Measurements from ENCODE around the gene ISL2.
A peak's percentile ranks its signal among the peaks of the same experiment; 100 is the strongest.

Gene ISL2

DNA sequence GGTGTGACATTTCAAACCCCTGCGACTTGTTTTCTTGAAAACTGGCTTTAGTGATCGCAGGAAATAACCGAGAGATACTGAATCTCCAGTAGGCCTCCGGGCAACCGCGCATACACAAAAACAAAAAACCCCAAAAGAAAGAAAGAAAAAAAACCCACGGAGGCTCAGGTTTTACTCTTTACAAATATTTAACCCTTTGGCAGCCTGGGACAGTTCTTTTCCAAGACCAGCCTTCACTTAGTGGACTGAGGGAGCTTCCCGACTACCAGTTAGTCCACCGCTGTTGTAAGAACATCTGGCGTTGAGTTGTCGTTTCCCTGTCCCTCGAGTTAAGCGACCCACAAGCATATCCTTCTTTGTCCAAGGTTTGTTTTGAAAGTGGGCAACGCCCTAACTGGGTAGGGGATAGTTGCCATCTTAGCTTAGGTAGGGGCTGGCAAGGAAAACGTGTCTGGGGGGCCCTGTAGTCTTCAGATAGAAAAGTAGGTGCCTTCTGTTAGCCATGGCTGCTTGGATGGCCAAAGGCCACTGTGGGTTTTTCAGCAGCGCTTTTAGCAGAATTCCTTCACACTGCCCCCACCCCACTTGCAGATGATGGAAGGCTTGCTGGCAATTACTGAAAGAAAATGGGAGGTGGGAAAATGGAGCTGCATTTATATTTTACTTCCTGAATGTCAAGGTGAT, 6.9 kb downstream of the ISL2 start:
- DNase-seq: no peak

DNA sequence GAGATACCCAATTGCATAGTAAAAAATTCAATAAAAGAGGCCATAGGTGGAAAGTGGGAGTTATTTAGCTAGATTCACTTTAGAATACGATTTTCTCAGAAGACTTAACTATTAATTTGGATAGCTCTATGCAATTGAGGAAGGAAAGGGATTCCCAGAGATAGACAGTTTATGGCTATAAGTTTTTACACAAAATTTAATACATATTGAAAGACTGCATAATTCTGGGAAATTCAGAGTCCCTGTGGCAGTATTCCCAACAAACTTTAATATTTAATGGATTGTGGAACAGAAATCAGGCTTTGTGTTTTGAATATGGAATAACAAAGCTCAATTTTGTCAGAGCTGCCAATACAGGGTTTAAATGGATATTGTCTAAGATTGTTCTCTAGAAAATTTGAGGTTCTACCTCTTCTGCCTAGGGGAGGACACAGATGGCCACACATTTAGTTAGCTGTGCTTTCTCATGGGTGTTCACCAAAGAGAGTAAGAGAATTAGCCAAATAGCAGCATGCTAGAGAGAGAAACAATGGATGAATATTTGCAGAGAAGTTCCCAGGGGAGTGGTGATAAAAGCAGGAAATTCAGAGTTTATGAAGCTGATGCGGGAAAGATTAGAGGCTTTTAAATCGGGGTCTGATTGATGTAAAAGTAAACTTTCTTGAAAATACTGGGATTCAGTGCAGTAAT, 8.5 kb downstream of the ISL2 start:
- DNase-seq: no peak

DNA sequence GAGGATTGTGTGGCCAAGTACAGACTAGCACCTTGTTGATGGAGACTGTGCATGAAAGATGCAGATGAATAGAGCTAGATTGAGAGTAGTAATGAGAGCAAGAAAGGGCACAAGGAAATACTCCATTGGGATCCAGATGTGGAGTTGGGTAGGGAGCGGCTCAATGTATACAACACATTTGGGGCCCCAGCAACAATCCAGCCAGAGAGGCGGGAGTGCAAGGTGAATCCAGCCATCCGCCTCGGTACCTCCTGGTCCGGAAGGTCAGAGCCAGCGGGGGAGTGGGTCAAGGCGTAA, 9.0 kb downstream of the ISL2 start:
- DNase-seq: no peak

GRCh38 chr15:76345880-76346668, 9.5 kb downstream of the ISL2 start:
- DNase-seq: no peak

DNA sequence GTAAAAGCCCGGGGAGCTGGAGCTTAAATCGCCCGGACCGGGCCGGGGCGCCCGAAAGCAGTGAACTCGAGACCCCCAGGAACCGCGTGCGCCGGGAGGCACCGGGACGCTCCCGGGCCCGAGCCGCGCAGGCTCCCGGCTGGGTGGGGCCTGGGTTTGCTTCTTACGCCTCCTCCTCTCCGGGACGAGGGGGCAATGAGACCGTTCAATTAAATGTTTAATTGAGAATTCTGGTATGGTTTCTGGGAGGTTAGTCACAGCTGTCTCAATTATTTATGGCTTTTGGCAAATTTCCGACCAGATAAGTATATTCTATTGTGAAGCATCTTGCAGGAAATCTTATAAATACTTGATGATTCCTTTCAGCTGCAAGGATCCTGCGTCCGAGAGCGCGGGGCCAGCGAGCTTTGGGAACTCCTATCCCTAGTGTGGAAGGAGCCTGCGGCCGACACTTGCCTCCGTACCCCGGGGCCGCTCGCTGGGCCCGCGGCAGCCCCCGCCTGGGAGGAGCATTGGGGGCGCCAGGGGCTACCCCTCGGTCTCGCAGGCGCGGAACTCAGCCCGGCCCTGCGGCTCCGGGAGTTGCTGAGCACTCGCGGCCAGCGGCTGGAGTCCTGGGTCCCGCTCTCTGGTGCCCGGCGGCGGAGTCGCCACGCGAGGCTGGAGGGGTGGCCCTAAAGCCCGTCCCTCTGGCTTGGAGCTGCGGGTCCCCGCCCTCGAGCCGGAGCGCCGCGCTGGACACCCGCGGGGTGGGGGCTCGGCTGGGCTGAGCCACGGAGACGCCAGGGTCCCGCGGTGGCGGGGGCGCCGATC, 10.3 kb downstream of the ISL2 start:
- no peak for DNase-seq

DNA sequence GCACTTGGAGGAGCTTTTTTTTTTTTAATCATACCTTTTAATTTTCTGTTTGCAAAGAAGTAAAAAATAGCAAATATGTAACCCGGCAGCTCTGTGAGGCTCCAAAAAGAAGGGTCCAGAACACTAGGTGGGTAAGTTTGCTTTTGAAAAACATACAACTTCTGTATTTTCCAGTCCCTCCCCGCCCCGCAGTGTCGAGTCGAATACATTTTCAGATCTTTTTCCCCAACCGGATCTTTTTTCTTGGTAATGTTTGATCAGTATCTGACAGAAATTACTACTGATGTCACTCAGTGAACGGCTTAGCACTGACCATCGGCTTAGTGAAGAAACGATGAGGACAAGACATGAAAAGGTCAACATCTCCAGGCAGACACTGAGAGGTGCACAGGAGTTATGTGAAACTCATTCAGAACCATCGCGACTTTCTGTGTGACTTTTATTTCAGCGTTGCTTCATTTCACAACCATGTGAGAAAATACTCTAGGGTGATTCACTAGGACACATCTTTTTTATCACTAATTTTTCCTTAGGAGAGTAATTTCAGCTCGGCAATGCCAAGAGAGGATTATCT, 11.0 kb downstream of the ISL2 start:
- no peak for DNase-seq

DNA sequence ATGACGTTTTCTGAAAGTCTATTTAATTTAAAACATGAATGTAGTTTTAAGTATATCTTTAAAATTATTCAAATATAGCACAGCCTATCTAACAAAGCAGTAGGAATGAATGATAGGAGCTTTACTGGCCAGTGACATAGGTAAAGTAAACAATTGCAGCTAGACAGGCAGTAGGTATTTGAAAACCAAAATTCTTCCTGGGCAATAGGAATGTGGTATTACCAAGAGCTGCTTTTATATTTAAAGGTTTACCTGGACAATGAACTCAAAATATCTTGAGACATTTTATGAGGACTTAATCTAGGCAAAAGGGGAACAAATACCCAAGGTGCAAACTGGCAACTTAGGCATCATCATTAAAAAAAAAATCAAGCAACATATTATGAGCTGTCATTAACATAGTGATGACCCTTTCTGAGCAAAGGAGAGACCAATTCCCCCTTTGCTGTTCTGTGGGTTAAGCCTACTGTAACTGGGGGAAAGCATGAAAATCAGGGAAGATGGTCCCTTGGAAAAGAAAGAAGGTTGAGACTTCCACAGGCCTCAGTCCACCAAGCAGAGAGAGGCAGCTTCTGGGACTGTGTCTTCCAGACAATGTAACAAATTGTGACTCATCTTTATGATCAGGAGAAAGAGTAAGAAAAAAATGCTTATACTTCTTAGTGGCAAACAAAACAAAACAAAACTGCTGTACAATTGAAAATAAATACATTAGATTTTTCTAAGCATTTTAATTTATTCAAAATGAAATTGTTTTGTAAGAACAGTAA, 12.9 kb downstream of the ISL2 start:
- peak; percentile 17 to 26 for DNase-seq

DNA sequence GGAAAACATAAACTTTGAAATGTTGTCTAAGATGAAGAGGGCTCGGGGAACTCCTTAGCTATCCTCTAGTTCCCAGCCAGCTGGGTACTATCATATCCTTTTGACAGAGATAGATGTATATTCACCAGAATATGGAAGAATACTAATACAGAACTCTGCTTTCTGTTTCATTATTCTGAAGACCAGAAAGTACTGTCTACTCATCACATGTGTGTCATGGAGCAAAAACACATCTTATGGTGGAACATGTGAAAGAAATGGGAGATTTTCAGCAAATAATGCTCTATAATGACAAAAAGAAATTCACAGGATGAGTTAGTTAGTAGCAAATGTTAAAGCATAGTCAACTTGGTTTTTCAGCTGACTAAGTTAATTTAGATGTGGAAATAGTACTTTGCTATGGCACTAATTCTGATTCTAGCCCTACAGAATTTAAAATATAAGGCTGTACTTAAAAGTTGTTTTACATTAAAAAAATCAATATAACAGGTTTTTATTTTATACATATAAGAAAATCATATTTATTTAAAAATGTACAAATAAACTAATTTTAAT, 16.5 kb downstream of the ISL2 start:
- DNase-seq: no peak

- no peak for DNase-seq
Observed at GRCh38 chr15:76353903-76354302, 17.3 kb downstream of the ISL2 start.

- no peak for DNase-seq
Observed at GRCh38 chr15:76354823-76355440, 18.4 kb downstream of the ISL2 start.

DNA sequence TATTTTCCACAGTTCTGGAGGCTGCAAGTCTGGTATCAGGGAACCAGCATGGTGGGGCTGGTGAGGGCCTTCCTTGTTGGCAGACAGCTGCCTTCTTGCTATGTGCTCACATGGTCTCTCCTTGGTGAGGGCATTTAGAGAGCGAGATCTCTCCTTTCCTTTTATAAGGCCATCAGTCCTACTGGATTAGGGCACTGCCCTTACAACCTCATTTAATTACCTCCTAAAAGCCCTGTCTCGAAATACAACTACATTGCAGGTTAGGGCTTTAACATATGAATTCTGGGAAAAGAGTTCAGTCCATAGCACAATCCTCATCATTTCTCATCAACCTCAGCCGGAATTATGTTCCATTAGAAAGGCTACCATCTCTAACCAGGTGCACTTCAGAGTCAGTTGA, 21.9 kb downstream of the ISL2 start:
- no peak for DNase-seq

- no peak for DNase-seq
Observed at GRCh38 chr15:76359152-76359551, 22.6 kb downstream of the ISL2 start.

- no peak for DNase-seq
Observed at GRCh38 chr15:76360416-76360815, 23.8 kb downstream of the ISL2 start.

GRCh38 chr15:76363251-76363650, 26.7 kb downstream of the ISL2 start:
- no peak for DNase-seq

- DNase-seq: no peak
Observed at GRCh38 chr15:76366714-76367113, 30.1 kb downstream of the ISL2 start.

GRCh38 chr15:76368122-76368621, 31.6 kb downstream of the ISL2 start:
- DNase-seq: no peak

DNA sequence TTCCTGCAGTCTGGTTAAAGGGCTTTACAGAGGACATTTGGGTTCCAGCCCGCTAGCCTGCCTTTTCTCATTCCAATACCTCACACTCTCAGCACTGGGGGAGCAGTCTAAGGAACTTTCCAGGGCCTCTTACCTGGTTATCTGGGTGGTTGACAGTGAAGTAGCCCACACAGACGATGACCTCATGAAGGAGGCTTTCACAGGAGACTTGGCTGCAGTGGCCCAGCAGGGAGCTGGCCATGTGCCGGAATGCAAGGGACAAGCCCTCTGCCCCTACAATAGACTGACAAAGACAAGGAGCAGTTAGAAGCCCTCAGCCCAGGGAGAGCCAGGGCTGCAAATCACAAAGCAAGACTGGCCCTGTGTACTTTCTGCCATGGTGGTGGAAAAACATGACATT, 39.5 kb downstream of the ISL2 start:
- no peak for DNase-seq

DNA sequence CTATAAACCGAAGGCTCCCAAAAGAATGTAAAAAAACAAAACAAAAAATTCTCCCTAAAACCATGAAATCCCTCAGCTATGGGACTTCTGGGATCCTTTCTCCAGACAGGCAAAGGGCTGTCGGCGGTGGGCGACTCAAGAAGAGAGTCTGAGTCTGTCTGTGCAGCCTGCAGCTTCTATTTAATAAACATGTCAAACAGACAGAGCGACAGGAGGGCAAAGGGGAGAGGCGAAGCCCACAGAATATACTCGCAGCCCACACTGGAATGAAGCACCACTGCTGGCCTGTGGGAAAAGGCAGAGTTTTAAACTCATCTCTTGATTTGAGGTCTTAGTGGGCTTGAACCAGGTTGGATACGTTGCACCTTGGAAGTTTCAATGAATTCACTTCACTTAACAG, 40.2 kb downstream of the ISL2 start:
- DNase-seq: no peak

GRCh38 chr15:76377217-76377616, 40.6 kb downstream of the ISL2 start:
- DNase-seq: no peak

DNA sequence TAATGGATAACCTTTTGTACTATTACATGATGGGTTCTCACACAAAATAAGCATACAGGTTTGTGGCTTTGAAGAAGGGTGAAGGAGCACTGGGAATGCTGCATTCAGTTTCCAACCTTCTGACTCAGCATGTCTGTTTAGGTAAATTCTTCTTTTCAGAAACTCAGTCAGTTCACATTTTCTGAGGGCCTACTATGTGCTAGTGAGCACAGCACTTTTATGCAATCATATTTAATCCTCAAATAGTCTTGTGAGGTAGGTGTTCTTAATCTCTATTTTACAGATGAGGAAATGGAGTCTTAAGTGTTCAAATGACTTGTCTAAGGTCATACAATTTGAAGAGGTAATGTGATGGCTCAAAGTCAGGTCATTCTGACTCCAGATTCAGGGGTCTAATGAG, 41.2 kb downstream of the ISL2 start:
- DNase-seq: no peak

DNA sequence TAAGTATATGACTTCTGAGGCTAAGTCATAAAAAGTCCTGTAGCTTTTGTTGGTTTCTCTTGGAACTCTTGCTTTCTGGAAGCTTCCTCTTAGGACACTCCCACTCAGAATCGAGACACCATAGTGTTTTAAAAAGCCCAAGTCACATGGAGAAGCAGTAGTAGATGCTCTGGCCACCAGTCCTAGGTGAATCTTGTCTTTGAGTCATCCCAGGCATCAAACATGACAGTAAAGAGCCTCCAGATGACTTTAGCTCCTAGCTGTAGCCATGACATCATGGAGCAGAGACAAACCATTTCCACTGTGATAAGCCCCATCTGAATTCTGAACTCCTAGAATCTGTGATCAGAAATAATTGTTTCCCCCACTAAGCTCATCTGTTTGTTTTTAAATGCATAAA, 42.1 kb downstream of the ISL2 start:
- no peak for DNase-seq
